Myocyte (in vitro differentiated cells): ENCODE results near the gene DGKB. TPM values are rescaled to one million over a fixed set of nuclear protein-coding genes. Genes with fewer than 3 reads are reported as not detected.

Source experiments
- DNase-seq: peaks from one replicate; pipeline ENCODE4 v3.0.0-alpha.2; 2012; ENCODE audit warnings: low read depth
- total RNA-seq: library from RNA; depleted of rRNA; stranded (reverse); fragments of >200 nt; gene quantifications from 2 replicates; pipeline ENCODE4 v1.2.3, GENCODE V29; 2014

The DGKB gene
- total RNA-seq, 1 donor from 2014 or later: 3.7 TPM

DNA sequence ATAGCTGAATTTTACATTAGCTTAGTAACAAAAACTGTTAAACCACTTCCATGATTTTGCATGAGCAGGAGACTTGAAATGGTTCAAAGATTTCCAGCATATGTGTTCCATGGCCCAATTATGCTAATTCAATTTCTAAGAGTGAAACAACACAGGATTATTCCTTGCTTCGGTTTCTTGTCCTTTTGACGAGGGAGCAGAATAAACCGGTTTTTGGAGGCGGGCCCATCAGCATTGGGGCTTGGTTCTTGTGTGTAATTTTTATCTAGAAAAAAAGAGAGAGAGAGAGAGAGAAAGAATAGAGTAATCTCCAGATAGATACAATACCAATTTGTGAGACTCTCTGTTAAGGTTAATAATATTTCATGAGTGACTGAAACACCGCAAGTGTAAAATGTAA is 753.6 kb downstream of the DGKB start:
- DNase-seq: no peak

DNA sequence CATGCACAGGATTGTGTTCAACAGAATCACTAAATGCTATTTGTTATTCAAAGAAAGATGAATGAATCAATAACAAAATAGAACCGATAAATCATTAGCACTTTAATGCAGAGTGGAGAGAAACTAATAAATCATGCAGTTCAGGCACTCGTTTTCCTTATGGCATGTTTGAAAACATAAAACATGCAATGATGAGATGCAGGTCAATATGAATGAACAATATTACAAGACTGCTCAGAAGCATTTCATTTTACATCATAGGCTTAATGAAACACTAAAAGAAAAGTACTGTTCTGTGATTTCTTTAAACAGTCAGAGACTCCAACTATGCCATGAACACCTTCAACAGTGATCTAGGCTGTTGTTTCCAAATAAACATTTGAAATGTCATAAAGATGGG is 755.0 kb downstream of the DGKB start:
- no peak for DNase-seq

DNA sequence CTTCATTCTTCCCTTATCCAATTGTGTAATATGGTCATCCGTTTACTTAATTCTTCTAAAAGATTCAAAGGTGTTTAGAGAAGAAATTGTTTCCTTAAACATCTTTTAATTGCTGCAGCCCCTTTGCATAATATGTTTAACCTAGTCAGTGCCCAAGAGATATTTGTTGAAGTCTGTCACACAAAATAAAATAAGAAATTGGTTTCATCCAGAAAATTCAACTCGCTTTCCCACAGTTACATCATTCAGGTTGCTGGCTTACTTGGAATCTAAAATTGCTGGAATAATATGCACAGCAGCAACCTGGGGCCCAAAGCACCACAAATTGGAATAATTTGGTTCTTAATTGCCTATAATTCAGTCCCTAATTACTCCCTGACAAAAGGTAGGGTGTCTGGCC is 758.0 kb downstream of the DGKB start:
- no peak for DNase-seq

DNA sequence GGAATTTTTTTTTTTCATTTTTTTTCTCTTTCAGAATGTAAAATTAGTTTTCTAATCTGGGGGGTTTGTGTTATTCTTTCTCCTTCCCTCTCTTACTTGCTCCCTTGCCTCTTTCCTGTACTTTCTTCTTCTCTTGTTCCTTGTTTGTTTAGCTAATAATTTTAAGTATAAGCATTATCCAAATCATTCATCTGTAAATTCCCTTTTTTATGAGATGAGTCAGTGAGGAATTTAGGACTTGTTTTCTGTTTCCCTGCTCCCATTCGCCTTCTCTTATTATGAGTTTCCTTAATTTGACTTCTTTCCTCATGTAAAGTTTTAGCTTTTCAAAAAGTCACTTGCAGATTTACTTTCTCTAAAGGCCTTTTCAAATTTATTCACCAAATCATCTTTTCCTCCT is 758.4 kb downstream of the DGKB start:
- DNase-seq: no peak

DNA sequence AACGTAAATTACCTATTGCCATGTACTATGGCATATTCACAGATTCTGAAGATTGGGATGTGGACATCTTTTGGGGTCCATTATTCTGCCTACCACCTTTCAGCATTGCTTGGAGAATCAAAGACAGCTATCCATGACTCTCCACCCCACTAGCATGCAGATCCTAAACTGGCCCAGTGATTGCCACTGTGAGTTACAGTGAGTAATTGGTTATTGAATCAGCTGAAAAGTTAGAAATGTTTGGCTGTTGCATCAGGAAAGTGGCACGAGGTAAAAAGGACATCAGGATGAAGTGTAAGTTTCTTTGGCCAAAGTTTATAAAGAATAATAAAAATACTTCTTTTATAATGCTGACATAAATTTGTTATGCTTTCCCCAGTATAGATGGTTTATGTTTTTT is 764.9 kb downstream of the DGKB start:
- DNase-seq: no peak

DNA sequence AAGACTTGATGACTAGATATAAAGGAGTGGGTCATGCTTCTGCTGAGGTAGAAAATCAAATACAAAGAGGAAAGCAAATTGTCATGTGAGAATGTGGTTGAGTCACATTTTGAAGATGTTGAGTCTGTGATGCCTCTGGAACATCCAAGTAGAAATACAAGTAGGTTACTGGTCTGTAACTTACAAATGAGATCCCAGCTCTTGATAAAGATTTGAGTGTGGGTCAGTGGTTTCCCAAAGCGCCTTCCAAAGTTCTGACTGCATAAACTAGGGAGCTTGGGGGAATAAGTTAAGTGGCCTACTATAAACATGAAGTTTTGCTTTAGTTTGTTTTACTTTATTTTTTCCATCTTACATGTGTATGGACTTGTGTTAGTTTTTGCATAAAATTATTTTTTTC is 768.8 kb downstream of the DGKB start:
- no peak for DNase-seq

DNA sequence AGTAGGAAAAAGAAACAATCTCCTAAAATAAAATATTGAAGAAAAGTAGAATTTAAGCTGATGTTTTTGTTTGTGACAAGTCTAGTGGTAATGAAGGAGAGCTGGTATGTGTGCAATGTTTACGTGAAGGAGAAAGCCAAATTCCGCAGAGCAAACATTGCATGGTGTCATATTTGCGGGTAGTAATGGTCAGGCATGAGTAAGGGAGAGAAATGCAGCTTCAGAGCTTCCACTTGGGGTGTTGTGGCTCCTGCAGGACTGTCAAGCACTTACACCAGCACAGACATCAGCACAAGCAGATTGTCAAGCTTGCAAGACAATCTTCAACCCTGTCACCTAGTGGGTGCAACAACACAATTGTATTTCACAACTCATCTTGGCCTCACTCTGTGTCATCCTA is 776.6 kb downstream of the DGKB start:
- DNase-seq: peak; percentile 50

DNA sequence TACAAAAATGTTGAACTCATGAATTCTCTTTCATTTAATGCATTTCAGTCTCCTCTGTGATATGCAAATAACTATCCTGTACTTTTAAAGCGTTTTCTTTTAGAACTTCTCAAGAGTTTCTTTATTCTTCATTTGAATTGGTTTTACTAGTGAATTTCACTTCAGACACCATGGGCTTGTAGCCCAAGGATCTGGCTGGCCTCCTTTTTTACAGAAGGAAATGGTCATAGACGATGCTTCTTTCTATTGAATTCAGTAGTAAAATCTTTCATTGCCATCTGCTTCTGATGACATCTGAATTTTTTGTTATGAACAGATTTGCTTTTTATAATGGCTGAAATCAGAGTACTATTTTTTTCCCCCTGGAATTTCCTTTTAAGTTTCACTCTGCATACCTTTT is 777.8 kb downstream of the DGKB start:
- no peak for DNase-seq

DNA sequence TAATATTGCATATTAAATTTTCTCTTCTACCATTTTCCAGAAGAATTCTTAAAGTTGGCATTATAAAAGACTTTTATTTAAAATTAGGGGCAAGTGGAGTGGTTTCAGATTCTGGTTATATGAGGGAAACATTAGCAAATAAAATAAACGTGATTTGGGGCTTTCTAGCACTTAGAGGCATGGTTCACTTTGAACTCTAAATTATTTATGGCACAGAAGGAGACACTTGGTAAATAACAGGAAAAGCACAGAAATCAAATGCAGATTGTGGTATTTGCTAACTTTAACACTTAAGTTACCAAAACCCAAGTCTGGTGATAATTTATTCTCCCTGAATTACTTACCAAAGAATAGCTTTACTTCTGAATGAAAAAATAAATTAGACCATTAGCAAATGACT is 778.6 kb downstream of the DGKB start:
- no peak for DNase-seq

DNA sequence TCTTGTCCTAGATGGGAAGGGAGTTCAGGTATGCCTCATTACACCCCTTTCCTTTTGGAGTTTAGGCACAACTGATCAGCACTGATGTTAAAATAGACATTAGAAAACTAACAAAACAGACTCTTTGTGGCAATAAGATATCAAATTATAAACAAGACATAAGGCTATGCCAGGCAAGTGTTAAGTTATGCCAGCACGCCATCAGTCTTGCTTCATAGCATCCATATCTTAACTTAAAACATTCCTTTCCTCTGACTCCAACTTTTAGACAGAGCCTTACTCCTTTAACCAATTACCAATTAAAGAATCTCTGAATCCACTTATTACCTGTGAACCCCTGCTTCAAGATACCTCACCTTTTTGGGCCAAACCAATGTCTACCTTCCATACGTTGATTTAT is 786.9 kb downstream of the DGKB start:
- DNase-seq: no peak

DNA sequence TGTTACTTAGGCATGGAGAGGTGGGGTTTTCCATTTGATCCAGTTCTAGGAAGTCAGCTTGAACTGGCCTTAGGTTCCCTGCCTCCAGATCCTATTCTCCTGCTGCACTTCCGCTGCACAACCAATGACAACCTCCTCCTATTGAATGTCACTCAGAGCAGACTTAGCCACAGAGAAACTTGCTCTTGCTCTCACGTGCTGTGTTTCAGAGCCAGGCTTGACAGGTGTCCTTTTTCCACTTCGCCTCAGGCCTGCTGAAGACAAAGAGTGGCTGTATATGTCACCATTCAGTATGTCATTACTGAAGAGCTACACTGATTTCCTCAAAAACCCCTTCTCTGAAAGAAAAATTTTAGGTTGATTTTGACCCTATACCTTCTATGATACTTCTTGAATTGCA is 797.7 kb downstream of the DGKB start:
- DNase-seq: peak; percentile 53

DNA sequence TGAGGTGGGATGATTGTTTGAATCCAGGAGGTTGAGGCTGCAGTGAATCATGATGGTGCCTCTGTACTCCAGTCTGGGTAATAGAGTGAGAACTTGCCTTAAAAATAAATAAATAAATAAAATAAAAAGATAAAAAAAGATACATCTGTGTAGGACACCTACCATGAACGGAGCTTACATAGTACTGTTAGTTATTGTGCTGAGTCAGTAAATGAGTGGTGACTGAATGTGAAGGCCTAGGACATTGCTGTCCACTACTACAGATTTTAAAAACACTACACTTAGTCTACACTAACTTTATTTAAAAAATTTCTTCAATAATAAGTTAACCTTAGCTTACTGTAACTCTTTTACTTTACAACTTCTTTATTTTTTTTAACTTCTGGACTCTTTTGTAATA is 806.4 kb downstream of the DGKB start:
- no peak for DNase-seq

DNA sequence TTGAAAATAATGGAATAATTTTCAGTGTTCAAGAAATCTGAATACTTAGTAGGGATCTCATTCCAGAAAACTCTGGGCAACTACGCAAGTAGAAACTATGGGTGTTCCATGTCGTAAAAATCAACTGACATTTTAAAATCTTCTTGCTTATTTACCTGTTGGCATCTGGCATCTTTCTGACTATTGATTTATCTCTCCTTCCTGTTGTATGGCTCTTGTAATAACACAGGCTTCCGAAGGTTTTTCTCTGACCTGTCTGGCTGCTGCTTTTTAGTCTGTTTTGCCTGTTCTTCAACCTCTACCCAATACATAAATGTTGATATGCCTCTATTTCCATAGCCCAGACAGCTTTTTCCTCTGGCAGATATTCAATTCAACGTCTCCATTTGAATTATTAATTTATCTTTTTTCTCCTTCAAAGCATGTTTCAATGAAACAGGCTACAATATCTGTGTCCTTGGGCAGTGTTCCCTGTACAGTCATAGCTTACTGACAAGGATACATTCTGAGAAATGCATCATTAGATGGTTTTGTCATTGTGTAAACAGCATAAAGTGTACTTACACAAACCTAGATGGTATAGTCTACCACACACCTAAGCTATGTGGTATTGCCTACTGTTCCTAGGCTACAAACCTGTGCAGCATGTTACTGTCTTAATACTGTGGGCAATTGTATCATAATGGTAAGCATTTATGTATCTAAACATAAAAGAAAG is 807.2 kb downstream of the DGKB start:
- DNase-seq: no peak
